ENCODE data around the gene NSD1. TPM values are rescaled to one million over a fixed set of nuclear protein-coding genes. Genes with fewer than 3 reads are reported as not detected.

The NSD1 gene
- total and polyA plus RNA-seq, 9 of the 15 experiments (the other 6 are each of a cell fraction or from before 2014, with no cell fraction given), result 3.8 to 51.0 (median 24.7) TPM

DNA sequence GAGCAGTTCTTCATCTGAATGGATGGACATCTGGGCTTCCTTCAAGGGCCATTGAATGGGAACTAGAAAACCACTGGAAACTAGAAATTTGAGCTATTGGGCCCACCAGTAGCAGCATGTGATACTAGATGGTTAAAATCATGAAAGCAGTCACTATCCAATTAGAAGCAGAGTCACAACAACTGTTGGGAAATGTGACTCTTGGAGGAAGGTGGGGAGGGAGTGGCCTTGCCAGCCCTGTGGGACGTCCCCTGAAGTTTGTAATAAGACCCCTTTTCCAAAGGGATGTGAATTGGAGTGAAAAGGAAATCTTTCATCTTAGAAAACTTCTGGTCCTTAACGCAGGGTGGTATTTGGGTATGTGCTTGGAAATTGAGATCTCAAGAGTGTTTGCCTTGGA lies 164.3 kb downstream of the NSD1 start:
- 67% methylated on average over 2 of the region's 2 CpGs for WGBS (ENCODE audit: insufficient coverage, low coverage, missing lambda C conversion rate)
- H3K36me3 ChIP-seq (ENCODE audit: control insufficient read depth, insufficient read depth, low read length), result peaks cover 74% of the 10 kb centered on the region
- H3K4me2 ChIP-seq (ENCODE audit: insufficient read depth, low read length), result no peak overlapping the region
- POLR2A ChIA-PET, result interaction anchor here (0.5 to 1.8 kb wide), 7 partner anchors 9 to 38 kb away, joined by 3 to 6 read pairs (median 3); no protein-coding TSS in a partner anchor
- ATAC-seq, result no peak
- H3K9me1 ChIP-seq (ENCODE audit: control insufficient read depth, insufficient read depth, low read length), result no peaks in the 10 kb centered on the region
- H3K27ac ChIP-seq (ENCODE audit: extremely low read depth, low read depth, low read length), result no peak overlapping the region
- H3K4me3 ChIP-seq, result no peak overlapping the region
- no peak for FAIRE-seq
- no peaks in the 10 kb centered on the region for H3K27me3 ChIP-seq (ENCODE audit: control insufficient read depth in 2 of 2, insufficient read depth in 2 of 2, low read length in 2 of 2)
- peaks cover 11 to 26% of the 10 kb centered on the region in 2 experiments; a peak in 4 of 5 replicates for H3K4me1 ChIP-seq (replicated peaks in 1 of 2; ENCODE audit: control insufficient read depth in 2 of 2, insufficient read depth in 2 of 2, low read length in 2 of 2)
- H3K9ac ChIP-seq (ENCODE audit: insufficient read depth in 1 of 2, low read depth in 2 of 2, low read length in 2 of 2), result no peak overlapping the region
- H2AFZ ChIP-seq (ENCODE audit: low read depth, low read length), result no peak overlapping the region
- in situ Hi-C loops (cut with MboI), result no loop called here
- BruUV-seq (replicated peaks), result no TSS peak
- H3K9me3 ChIP-seq (replicated peaks; ENCODE audit: control insufficient read depth, insufficient read depth, low read depth, low read length), result no peaks in the 10 kb centered on the region
- CTCF ChIA-PET (ENCODE audit: low intra/inter-chr PET ratio), result no interaction called here
- intact Hi-C loops (cut with micrococcal nuclease), result no loop called here
- peaks cover 10% of the 10 kb centered on the region; the same call in 1 of the 2 replicates for H4K20me1 ChIP-seq (replicated peaks; ENCODE audit: control insufficient read depth, insufficient read depth, low read length)
- no peak for DNase-seq (ENCODE audit: extremely low read depth in 1 of 4, low spot score in 3 of 4)
- peaks cover 15% of the 10 kb centered on the region for H3K79me2 ChIP-seq (ENCODE audit: control insufficient read depth, insufficient read depth, low read length)
- TF ChIP-seq MTA2 (IDR thresholded peaks at IDR 0.05; ENCODE audit: low read depth), result no peak
- TF ChIP-seq POLR2A (conservative IDR thresholded peaks at IDR 0.05), result 0 out of 2 replicates have a peak, but pooled peaks have one; percentile 16

GRCh38 chr5:177299697-177300096 lies 166.1 kb downstream of the NSD1 start:
- WGBS (ENCODE audit: insufficient coverage, low coverage, missing lambda C conversion rate), result 84% methylated on average over 8 of the region's 9 CpGs
- ATAC-seq (no peak), DNase-seq (ENCODE audit: extremely low read depth in 1 of 4, low spot score in 3 of 4) (no peak), FAIRE-seq (no peak)
- in situ Hi-C loops (cut with MboI), result no loop called here
- H3K27me3 ChIP-seq (ENCODE audit: control insufficient read depth in 2 of 2, insufficient read depth in 2 of 2, low read length in 2 of 2), result no peaks in the 10 kb centered on the region
- no peaks in the 10 kb centered on the region for H3K9me1 ChIP-seq (ENCODE audit: control insufficient read depth, insufficient read depth, low read length)
- no TSS peak for BruUV-seq (replicated peaks)
- H3K4me1 ChIP-seq (replicated peaks in 1 of 2; ENCODE audit: control insufficient read depth in 2 of 2, insufficient read depth in 2 of 2, low read length in 2 of 2), result peaks cover 16 to 26% of the 10 kb centered on the region in 2 experiments
- TF ChIP-seq, protein P1, sequence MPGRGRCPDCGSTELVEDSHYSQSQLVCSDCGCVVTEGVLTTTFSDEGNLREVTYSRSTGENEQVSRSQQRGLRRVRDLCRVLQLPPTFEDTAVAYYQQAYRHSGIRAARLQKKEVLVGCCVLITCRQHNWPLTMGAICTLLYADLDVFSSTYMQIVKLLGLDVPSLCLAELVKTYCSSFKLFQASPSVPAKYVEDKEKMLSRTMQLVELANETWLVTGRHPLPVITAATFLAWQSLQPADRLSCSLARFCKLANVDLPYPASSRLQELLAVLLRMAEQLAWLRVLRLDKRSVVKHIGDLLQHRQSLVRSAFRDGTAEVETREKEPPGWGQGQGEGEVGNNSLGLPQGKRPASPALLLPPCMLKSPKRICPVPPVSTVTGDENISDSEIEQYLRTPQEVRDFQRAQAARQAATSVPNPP (IDR thresholded peaks at IDR 0.05; ENCODE audit: borderline replicate concordance, insufficient read depth, insufficient read length), result no peak
- TF ChIP-seq POLR2G (IDR thresholded peaks at IDR 0.05; ENCODE audit: low read depth, low read length), result 0 out of 2 replicates have a peak, but pooled peaks have one; percentile 19
- H3K9me3 ChIP-seq (replicated peaks; ENCODE audit: control insufficient read depth, insufficient read depth, low read depth, low read length), result no peaks in the 10 kb centered on the region
- POLR2A ChIA-PET, result interaction anchor here (1.1 to 1.2 kb wide), 2 partner anchors 11 to 52 kb away, joined by 3 to 5 read pairs; partner anchors contain the start of gene LMAN2
- H3K36me3 ChIP-seq (ENCODE audit: control insufficient read depth, insufficient read depth, low read length), result peaks cover 58% of the 10 kb centered on the region
- CTCF ChIA-PET (ENCODE audit: low intra/inter-chr PET ratio), result no interaction called here
- no peak overlapping the region for H3K4me3 ChIP-seq
- intact Hi-C loops (cut with micrococcal nuclease), result loop anchor here (1.0 to 5.0 kb wide), 2 partner anchors 167 to 185 kb away; partner anchors contain the start of gene NSD1
- no peak overlapping the region for H2AFZ ChIP-seq (ENCODE audit: low read depth, low read length)
- H4K20me1 ChIP-seq (replicated peaks; ENCODE audit: control insufficient read depth, insufficient read depth, low read length), result peaks cover 10% of the 10 kb centered on the region; the same call in 1 of the 2 replicates
- H3K9ac ChIP-seq (ENCODE audit: insufficient read depth in 1 of 2, low read depth in 2 of 2, low read length in 2 of 2), result peak overlapping the region in 1 of 2 experiments; percentile 78; a peak in 2 of 4 replicates
- peak overlapping the region; percentile 16; the same call in 1 of the 3 replicates for H3K27ac ChIP-seq (ENCODE audit: extremely low read depth, low read depth, low read length)
- no peak overlapping the region for H3K4me2 ChIP-seq (ENCODE audit: insufficient read depth, low read length)
- peaks cover 33% of the 10 kb centered on the region for H3K79me2 ChIP-seq (ENCODE audit: control insufficient read depth, insufficient read depth, low read length)

All from K562 (cell line).